ENCODE data around the gene CHMP4A.
A peak's percentile ranks its signal among the peaks of the same experiment; 100 is the strongest.

CHMP4A gene

DNA sequence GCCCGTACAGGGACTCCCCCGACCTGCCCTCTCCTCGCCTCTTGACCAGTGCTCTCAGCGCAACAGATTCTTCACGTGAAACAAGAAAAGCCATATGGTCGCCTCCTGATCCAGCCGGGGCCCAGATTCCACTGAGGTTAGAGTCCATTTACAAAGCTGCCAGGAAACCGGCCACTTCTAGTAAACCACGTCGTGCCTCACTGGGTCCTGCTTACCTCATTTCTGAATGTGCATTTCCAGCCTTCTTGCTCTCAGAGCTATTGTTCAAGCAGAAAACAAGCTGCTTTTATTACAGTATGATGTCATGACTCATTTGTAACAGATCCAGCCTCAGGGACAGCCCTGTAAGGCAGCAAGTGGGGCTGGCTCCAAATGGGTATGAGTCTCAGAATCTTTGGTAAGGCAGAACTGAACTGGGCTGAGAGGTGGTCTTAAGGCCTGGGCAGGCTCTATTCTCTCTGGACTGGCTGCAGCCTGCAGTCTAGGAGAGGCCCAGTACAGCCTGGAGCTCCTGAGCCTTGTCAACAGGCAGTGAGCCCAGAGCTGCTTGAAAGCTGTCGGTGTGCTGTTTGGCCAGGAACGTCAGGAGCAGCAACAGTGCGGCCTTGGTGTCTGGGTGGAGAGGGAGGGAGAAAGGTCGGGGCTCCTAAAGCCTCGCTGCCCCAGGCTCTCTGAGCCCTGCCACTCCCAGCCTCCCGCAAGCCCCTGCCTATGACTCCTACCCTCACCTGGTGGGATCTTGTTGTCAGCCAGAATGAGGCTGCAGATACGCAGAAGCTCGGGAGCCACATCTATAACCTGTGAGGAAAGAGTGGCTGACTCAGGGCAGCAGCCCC lies 33.1 kb downstream of the CHMP4A start:
- FAIRE-seq (no peak), DNase-seq (ENCODE audit: low spot score) (no peak)

GRCh38 chr14:24179294-24179960 lies 33.9 kb downstream of the CHMP4A start:
- FAIRE-seq = no peak
- no peak for DNase-seq (ENCODE audit: low spot score)

DNA sequence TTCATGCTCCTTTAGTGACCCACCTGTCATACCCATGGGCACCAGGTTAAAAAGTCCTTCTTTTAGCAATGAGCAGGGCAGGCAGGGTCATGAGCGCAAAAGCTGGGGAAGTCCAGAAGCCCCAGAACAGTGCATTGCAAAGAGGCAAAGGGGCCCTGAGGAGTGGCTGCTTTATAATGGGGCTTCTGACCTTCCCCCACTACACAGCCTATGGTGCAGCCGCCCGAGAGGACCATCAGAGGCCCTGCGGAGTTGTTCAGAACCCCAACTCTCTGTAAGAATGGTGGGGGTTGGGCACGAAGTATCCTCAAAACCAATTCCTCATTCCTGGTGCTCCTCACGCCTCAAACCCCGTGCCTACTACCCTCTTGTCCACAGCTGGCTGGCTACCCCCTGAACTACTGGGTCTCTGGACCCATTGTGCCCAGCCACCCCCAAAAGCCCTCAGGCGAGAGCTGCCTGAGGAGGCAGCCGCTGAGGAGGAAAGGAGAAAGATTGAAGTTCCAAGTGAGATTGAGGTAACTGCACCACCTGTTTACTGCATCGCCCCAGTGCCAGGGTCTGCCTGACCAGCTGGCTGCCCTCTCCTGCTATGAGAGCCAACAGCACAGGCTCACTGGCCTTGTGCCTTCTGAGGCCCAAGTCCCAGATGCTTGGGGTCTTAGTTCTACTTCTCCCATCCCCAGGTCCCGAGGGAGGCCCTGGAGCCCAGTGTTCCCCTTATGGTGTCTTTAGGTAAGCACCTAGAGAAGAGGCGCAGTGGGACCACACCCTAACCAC lies 34.7 kb downstream of the CHMP4A start:
- FAIRE-seq = no peak

GRCh38 chr14:24177891-24178290 lies 35.4 kb downstream of the CHMP4A start:
- FAIRE-seq = no peak

More for the DNA sequence above, 34.7 kb downstream of the CHMP4A start:
- no peak for DNase-seq (ENCODE audit: low spot score)

GRCh38 chr14:24177041-24177825 lies 36.1 kb downstream of the CHMP4A start:
- DNase-seq (ENCODE audit: low spot score) (no peak), FAIRE-seq (no peak)

More at GRCh38 chr14:24177891-24178290, 35.4 kb downstream of the CHMP4A start:
- no peak for DNase-seq (ENCODE audit: low spot score)

GRCh38 chr14:24176599-24176998 lies 36.7 kb downstream of the CHMP4A start:
- no peak for FAIRE-seq
- no peak for DNase-seq (ENCODE audit: low spot score)

DNA sequence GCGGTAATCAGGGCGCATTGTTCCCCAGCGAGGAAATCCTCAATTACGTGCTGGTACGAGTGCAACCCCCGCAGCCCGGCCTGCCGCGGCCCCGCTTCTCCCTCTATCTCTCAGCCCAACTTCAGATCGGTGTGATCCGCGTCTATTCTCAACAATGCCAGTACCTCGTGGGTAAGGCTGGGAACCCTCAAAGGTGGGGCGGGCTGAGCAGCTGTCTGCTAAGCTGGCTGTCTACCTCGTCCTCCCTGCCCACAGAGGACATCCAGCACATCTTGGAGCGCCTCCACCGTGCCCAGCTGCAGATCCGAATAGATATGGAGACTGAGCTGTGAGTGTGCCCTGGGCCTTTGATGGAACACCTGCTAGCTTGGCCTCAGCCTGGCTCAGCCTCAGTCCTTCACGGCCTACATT lies 40.4 kb downstream of the CHMP4A start:
- no peak for FAIRE-seq

DNA sequence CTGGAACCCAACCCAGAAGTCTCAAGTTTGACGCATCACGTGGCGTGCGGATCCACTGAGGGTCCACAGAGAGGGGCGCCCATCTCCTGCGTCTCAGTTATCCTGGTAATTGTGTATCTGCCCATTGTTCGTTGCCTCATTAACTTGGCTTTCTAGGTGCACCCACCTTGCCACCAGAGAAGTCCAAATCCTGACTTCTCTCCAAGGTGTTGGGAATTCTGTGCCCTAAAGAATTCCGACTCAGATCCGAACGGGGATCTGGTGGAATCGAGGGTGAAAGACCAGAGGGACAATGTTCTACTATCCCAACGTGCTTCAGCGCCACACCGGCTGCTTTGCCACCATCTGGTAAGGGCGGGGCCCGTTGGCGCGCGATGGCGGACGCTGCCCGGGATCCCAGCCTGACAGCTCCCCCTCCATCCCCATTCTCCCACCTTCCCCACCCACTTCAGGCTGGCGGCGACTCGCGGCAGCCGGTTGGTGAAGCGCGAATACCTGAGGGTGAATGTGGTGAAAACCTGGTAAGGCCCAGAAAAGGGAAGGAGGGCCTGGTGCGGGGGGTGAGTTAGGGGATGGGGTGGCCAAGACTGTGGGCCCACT lies 40.9 kb downstream of the CHMP4A start:
- DNase-seq (ENCODE audit: low spot score) (no peak), FAIRE-seq (no peak)

More for the DNA sequence above, 40.4 kb downstream of the CHMP4A start:
- no peak for DNase-seq (ENCODE audit: low spot score)

DNA sequence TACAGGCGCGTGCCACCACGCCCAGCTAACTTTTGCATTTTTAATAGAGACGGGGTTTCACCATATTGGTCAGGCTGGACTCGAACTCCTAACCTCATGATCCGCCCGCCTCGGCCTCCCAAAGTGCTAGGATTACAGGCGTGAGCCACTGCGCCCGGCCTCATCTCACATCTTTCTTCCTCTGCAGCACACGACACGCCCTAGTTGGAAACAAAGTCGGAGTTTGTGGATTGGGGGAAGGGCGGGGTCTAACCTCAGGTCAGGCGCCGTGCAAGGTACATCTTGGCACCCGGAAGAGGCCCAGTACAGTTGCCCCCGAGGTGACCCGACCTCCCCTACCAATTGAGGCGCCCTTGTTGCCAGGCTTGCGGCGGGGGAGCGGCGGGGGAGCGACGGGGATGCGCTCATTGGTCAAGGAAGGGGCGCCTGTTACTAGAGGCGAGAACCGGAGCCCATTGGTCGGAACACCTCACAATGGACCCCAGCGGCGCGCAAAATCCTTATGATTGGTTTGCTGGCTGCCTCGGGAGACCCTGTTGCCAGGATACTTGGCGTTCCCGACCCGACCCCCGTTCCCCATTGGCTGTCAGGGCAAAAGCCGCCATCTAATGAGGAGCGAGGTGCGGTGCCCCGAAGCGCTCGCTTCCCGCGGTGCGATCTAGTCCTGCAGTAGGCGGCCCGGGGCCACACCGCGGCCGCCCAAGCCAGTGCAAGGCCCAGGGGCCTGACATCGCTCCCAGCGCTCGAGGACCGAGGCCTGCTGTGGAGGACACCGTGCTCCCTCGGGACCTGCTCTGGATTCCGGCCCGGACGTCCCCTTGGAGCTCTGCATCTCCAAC lies 41.6 kb downstream of the CHMP4A start, which contains the start of gene REC8:
Gene REC8, plus strand, starts transcription at position 659 of the 839 bp plus-strand sequence. CDS start 473 bp downstream, outside the sequence.
- FAIRE-seq (no peak), DNase-seq (ENCODE audit: low spot score) (no peak)

DNA sequence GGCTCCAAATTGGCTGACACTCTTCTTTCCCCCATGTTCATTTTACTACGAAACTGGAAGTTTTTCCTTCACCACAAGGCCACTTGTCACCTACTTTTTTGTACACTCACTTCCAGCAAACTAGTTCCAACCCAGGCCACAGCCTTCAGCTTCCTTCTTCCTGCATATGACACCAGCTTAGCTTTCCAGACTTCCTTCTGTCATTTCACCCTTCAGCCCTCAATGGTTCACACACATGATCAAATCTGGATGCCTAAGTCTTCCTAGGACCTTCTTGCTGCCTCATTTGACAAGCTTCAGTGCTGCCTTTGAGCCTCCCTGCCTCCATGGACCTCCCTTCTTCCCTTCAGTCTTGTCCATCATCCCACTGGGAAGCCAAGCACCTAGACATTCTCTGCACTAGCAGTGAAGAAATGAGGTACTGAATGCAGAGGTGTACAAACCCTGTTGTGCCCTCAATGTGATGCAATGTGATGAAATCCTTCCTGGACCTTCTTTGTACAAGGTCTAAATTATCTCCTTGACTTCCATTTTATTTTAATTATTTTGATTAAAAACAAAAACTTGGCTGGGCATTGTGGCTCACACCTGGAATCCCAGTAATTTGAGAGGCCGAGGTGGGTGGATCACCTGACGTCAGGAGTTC lies 45.7 kb downstream of the CHMP4A start:
- DNase-seq (ENCODE audit: low spot score) (no peak), FAIRE-seq (no peak)

DNA sequence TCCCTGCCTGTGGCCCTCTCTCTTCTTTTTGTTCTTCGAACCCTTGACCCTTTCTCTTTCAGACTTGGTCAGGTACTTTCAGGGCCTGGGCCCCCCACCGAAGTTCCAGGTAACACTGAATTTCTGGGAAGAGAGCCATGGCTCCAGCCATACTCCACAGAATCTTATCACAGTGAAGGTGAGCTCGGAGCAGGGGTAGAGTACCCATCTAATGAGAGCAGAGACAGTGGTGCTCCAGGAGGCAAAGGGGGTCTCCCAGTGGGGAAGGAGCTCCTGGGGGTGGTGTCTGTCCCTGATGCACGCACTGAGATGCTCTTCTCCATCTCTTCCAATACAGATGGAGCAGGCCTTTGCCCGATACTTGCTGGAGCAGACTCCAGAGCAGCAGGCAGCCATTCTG lies 47.5 kb downstream of the CHMP4A start:
- FAIRE-seq (no peak), DNase-seq (ENCODE audit: low spot score) (no peak)

DNA sequence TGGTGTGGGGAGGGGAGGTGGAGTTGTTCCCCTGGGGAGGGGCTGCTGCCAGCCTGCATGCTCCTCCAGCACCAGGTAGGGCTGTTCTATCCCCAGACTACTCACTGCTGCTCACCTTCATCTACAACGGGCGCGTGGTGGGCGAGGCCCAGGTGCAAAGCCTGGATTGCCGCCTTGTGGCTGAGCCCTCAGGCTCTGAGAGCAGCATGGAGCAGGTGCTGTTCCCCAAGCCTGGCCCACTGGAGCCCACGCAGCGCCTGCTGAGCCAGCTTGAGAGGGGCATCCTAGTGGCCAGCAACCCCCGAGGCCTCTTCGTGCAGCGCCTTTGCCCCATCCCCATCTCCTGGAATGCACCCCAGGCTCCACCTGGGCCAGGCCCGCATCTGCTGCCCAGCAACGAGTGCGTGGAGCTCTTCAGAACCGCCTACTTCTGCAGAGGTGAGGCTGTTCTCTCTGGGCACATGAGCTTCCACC lies 48.7 kb downstream of the CHMP4A start:
- FAIRE-seq (no peak), DNase-seq (ENCODE audit: low spot score) (no peak)

GRCh38 chr14:24162093-24162492 lies 51.2 kb downstream of the CHMP4A start:
- DNase-seq (ENCODE audit: low spot score) (no peak), FAIRE-seq (no peak)

DNA sequence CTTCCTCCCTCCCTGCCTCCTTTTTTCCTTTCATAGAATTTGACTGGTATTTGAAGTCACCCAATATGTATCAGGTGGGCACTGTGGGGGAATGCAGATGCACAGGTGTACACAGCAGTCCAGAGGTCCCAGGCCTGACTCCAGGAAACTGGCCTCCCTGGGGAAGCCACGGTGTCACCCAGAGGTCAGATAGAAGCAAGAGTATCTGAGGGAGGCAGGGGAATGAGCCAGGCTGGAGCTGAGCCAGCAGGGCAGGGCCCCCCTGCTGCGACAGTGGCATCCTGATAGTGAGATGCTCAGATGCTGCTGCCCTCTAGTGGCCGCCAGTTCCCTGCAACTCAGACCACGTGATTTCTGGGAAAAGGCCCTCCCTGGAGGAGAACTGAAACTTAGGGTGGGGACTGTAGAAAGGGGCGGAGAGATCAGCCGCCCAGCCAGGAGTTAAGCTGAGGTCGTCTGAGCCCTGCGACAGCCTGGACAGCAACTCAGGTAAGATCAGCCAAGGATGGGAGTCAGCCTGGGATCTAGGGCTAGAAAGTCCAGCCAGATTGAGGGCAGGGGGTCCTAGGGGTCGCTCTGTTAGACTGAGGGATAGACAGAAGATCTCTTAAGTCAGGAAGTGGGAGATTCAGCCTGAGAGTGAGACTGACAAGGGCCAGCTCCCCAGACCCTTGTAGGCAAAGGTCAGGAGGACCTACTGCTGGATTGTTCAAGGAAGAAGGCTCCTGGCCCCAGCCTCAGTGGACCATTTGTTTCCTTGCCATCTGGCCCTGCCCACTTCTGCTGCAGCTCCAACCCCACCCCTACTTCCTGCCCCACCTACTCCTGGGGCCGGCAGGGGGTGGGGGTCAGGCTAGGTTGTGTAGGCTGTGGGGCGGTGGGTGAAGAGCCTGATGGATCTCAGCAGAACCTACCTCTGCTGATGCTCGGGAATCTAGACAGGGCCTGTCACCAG lies 52.2 kb downstream of the CHMP4A start, which contains the start of gene IRF9:
Gene IRF9, plus strand, starts transcription at position 416 of the 955 bp plus-strand sequence. CDS start 880 bp downstream, outside the sequence.
- peak; percentile 50 for FAIRE-seq

GRCh38 chr14:24160499-24160849 lies 52.8 kb downstream of the CHMP4A start:
- no peak for DNase-seq (ENCODE audit: low spot score)
- FAIRE-seq = no peak

More for the DNA sequence above, 52.2 kb downstream of the CHMP4A start, which contains the start of gene IRF9:
- peak; percentile 92 for DNase-seq (ENCODE audit: low spot score)

DNA sequence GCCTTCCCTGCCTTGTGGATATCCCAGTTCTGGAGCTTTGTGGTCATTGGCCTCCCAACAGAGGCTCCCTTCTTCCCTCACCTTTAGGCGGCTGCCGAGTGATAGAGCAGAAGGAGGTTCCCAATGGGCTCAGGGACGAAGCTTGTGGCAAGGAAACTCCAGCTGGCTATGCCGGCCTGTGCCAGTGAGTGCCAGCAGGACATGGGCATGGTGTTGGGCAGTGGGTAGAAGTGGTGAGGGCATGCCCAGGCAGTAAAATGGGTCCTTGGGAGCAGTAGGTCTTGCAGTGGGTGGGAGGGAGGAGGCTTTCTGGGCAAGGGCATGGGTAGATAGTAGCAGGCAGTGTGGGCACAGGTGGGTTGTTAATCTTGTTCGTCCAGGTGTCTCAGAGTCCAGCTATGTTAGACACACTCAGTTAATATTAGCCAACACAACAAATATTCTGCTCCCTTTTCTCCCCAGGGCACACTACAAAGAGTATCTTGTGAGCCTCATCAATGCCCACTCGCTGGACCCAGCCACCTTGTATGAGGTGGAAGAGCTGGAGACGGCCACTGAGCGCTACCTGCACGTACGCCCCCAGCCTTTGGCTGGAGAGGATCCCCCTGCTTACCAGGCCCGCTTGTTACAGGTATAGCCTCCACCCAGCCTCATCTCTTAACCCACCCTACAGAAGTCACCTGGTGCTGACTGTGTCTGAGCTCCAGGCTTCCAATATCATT lies 53.4 kb downstream of the CHMP4A start:
- no peak for FAIRE-seq
- DNase-seq (ENCODE audit: low spot score) = no peak

Data from urothelium cell line (cell line).